ENCODE data around the gene NMNAT1.
A peak's percentile ranks its signal among the peaks of the same experiment; 100 is the strongest.
"Not testable (repeated sequence)": the region's sequence is repeated elsewhere in the genome, so short reads cannot be mapped to it uniquely, and the experiment has no call there.

Gene NMNAT1

DNA sequence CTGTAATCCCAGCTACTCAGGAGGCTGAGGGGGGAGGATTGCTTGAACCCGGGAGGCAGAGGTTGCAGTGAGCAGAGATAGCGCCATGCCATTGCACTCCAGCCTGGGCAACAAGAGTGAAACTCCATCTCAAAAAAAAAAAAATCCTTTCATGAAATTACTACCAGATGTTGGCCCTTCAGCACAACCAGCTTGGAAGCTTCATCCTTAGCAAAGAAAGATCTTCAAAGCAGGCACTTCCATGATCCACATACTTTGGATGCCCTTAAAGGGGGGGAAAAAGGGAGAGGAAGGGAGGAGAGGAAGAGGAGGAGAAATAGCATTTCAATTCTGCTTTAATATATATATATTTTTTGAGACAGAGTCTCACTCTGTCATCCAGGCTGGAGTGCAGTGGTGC lies 77.4 kb downstream of the NMNAT1 start:
- DNase-seq = not testable (repeated sequence)

DNA sequence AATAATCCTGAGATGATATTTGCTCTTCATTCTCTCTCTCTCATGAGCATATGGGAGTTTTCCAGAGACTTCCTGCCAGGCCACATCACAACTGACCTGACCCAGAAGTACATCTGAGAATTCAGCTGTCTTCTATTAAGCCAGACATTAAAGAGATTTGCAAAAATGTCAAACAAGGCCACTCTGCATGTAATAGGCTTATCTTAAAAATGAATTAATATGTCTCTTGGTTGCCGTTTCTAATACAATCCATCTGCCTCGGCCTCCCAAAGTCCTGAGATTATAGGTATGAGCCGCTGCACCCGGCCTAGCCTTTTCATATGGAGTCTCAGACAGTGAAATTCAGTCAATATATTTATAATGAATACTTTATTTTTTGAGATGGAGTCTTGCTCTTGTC lies 78.7 kb downstream of the NMNAT1 start:
- DNase-seq = not testable (repeated sequence)

DNA sequence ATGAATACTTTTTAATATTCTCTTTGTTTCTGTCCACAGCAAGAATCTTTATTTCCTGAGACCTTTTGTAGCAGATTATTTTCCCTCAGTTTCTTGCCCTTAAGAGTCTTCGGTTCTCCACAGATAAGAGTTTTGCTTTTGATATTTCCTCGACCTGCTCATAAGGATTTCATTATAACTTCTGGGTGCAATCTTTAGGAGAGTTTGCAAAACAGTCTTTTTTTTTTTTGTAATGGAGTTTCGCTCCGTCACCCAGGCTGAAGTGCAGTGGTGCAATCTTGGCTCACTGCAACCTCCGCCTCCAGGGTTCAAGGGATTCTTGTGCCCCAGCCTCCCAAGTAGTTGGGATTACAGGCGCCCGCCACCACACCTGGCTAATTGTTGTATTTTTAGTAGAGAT lies 79.4 kb downstream of the NMNAT1 start:
- no peak for DNase-seq

DNA sequence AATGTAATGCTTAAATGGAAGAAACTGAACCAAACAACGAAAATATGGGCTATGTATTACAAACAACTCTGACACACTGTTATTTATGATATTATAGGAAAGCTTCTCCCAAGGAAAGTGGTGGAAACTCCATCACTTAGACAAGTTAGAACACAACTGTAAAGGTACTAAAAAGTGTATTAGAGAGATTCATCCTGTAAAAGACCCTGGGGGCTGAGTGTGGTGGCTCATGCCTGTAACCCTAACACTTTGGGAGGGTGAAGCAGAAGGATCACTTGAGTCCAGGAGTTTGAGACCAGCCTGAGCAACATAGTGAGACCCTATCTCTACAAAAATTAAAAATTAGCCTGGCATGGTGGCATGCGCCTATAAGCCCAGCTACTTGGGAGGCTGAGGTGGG lies 82.1 kb downstream of the NMNAT1 start:
- DNase-seq = no peak

DNA sequence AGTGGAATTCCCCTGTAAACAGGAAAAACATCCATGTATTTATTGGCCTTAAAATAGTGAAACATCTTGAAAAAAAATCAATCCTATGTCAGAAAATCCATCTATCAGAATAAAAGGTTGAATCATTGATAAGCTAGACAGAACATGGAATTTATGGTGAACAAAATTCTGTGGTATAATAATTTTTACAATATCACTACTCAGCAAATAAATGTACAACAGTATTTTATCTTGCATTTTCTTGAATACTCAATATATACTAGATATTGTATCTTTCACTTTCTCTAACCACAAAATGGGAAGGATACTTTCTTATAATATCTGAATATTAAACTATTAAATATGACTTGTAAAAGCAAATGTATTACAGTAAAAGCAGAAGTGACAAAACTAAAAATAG lies 83.8 kb downstream of the NMNAT1 start:
- DNase-seq = no peak

DNA sequence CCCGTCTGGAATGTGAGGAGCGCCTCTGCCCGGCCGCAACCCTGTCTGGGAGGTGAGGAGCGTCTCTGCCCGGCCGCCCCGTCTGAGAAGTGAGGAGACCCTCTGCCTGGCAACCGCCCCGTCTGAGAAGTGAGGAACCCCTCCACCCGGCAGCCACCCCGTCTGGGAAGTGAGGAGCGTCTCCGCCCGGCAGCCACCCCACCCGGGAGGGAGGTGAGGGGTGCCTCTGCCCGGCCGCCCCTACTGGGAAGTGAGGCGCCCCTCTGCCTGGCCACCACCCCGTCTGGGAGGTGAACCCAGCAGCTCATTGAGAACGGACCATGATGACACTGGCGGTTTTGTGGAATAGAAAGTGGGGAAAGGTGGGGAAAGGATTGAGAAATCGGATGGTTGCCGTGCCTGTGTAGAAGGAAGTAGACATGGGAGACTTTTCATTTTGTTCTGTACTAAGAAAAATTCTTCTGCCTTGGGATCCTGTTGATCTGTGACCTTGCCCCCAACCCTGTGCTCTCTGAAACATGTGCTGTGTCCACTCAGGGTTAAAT lies 85.8 kb downstream of the NMNAT1 start:
- DNase-seq = not testable (repeated sequence)

DNA sequence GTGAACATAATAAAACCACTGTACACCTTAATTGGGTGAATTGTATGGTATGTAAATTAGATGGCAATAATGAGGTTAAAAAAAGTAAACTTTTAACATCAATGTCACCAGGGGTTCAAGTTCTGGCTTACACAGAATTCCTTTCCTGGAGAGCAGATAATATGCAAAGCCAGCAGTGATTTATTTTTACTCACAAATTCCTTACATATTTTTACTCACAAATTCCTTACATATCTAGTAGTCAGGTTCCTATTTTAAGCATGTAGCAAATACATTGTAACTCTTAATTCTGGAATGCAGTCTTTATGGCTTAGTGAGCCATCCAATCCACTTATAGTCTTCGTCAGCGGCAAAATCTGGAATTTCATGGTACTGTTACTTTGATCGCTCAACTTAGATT lies 88.2 kb downstream of the NMNAT1 start:
- DNase-seq = no peak

DNA sequence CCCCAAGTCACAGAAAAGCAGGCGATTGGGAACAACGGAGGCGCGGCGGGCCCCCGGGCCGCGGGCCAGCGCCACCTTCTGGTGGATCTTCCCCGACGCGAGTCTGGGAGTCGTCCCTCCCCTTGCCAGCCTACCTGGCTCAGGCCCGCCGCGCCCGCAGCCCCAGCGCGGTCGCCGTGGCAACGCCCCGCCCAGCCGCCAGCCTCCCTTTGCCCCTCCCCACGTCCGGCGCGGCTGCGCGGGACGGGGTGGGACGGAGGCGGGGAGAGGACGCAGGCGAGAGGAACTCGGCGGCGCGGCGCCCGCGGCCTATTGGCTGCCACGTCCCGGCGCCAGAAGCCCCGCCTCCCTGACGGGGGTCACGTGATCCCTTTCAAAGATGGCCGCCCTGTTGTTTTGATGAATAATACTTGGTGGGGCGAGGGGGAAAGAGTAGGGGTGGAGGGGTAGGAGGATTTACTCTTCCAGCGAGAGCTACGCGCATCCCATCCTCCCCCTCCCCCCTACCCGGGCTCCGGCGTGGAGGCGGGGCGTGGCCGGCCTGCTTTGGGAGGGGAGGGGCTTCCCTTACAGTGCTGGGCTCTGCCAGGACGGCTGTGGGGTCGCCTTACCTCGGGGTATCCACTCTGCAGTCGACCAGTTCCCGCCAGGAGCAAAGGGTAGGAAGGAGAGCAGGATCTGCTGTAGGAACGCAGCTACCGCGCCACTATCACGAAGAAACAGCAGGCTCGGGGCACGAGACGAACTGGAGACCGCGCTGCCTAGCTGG lies 89.5 kb downstream of the NMNAT1 start, which contains the start of gene UBE4B:
UBE4B (plus strand) TSS at position 369 of the 769 bp plus-strand sequence. CDS start 713 bp downstream, outside the sequence.
- peak; percentile 98 for DNase-seq

DNA sequence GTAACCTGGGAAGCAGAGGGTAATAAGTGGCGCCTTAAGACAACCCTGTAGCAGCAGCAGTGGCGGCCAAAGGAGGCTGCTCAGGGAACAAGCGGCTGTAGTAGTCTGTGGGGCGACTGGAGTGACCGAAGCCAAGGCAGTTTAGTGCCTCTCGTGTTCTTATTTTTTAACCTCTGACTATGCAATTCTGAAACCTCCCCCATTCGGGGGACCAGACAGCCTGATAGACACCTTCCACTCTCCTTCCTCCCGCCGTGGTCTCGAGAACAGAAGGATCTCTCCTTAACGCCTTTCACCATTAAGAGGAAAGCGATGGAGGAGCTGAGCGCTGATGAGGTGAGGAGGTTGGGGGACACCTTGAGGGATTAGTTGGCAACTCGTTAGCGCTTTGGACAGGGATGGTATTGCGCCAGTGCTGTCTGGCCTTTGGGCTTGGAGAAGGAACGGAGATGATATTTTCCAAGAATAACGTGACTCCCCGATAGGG lies 90.1 kb downstream of the NMNAT1 start:
- DNase-seq = no peak

All from stimulated activated CD4-positive, alpha-beta T cell treated with anti-CD3 and anti-CD28 coated beads, Interleukin-4, amount 100 ng/mL, for 4 hours (primary cell).